Right ventricle myocardium superior (tissue), 1 donor: Measurements from ENCODE around the gene STX12. TPM values are rescaled to one million over a fixed set of nuclear protein-coding genes. Genes with fewer than 3 reads are reported as not detected.
"Not testable (repeated sequence)": the region's sequence is repeated elsewhere in the genome, so short reads cannot be mapped to it uniquely, and the experiment has no call there.

ENCODE experiments used
- ATAC-seq: fragments of 200-7000 bp; cut with Tn5 transposase; one replicate; pipeline ENCODE4 v1.9.1; 2020; ENCODE audit warnings: mild to moderate bottlenecking; ENCODE audit not compliant: poor library complexity
- DNase-seq: peaks from one replicate; pipeline ENCODE4 v3.0.0-alpha.2; 2020
- intact Hi-C: fragments of 100-400 bp; cut with DNase I; formaldehyde crosslinking; loops from one replicate; pipeline ENCODE4 v1.11.2; 2022
- total RNA-seq: library from RNA; stranded (reverse); fragmentation: NEBNext Ultra II Directional; extraction: Animal tissue kit (Norgen Biotek cat#: 25700); gene quantifications from one replicate; pipeline ENCODE4 v1.2.1, GENCODE V29; 2021
- donor health status: DM: no; HTN: yes; CAD: no; lungs with severe emphysema.

The STX12 gene
- total RNA-seq, 1 donor from 2014 or later = 19.0 TPM

GRCh38 chr1:27772036-27772931 lies 735 bp upstream of the STX12 start:
- ATAC-seq (no peak), DNase-seq (no peak)
- intact Hi-C loops = no loop called here

- DNase-seq = no peak
- intact Hi-C loops = no loop called here
- peak; percentile 7 for ATAC-seq
Measured at GRCh38 chr1:27773826-27774445, 917 bp downstream of the STX12 start.

- DNase-seq (no peak), ATAC-seq (no peak)
- intact Hi-C loops = no loop called here
Measured at GRCh38 chr1:27774654-27775053, 1.6 kb downstream of the STX12 start.

GRCh38 chr1:27775336-27775735 lies 2.3 kb downstream of the STX12 start:
- DNase-seq, intact Hi-C loops, ATAC-seq: not testable (repeated sequence)

GRCh38 chr1:27776276-27776675 lies 3.3 kb downstream of the STX12 start:
- DNase-seq, intact Hi-C loops, ATAC-seq: not testable (repeated sequence)

- intact Hi-C loops = no loop called here
- ATAC-seq (no peak), DNase-seq (no peak)
Measured at GRCh38 chr1:27778056-27778455, 5.0 kb downstream of the STX12 start.

- intact Hi-C loops = no loop called here
- ATAC-seq (no peak), DNase-seq (no peak)
Measured at GRCh38 chr1:27779122-27779521, 6.1 kb downstream of the STX12 start.

- intact Hi-C loops = no loop called here
- DNase-seq (no peak), ATAC-seq (no peak)
Measured at GRCh38 chr1:27782950-27783349, 9.9 kb downstream of the STX12 start.

- intact Hi-C loops = no loop called here
- no peak for ATAC-seq
- no peak for DNase-seq
Measured at GRCh38 chr1:27784700-27785099, 11.7 kb downstream of the STX12 start.

GRCh38 chr1:27785781-27786455 lies 12.9 kb downstream of the STX12 start:
- intact Hi-C loops = no loop called here
- ATAC-seq (peak; percentile 20), DNase-seq (no peak)

GRCh38 chr1:27787895-27788294 lies 14.9 kb downstream of the STX12 start:
- peak; percentile 16 for ATAC-seq
- intact Hi-C loops = no loop called here
- no peak for DNase-seq

GRCh38 chr1:27789540-27790041 lies 16.6 kb downstream of the STX12 start:
- intact Hi-C loops = no loop called here
- ATAC-seq (peak; percentile 87), DNase-seq (no peak)

GRCh38 chr1:27790270-27790669 lies 17.3 kb downstream of the STX12 start:
- intact Hi-C loops, ATAC-seq, DNase-seq: not testable (repeated sequence)

- intact Hi-C loops = no loop called here
- DNase-seq (no peak), ATAC-seq (no peak)
Measured at GRCh38 chr1:27795601-27796000, 22.6 kb downstream of the STX12 start.

GRCh38 chr1:27804791-27805190 lies 31.8 kb downstream of the STX12 start:
- intact Hi-C loops = no loop called here
- no peak for ATAC-seq
- DNase-seq = no peak

- intact Hi-C loops = no loop called here
- no peak for DNase-seq
- no peak for ATAC-seq
Measured at GRCh38 chr1:27806758-27807157, 33.7 kb downstream of the STX12 start.

GRCh38 chr1:27807385-27807784 lies 34.4 kb downstream of the STX12 start:
- DNase-seq (no peak), ATAC-seq (no peak)
- intact Hi-C loops = no loop called here

GRCh38 chr1:27808131-27808530 lies 35.1 kb downstream of the STX12 start:
- DNase-seq, intact Hi-C loops, ATAC-seq: not testable (repeated sequence)

GRCh38 chr1:27809883-27810282 lies 36.9 kb downstream of the STX12 start:
- ATAC-seq (no peak), DNase-seq (no peak)
- intact Hi-C loops = no loop called here
